Aortic smooth muscle cell (primary cell): ENCODE results near the gene CATSPERZ. TPM values are rescaled to one million over a fixed set of nuclear protein-coding genes. Genes with fewer than 3 reads are reported as not detected.

ENCODE experiments used
- total RNA-seq: library from RNA; depleted of rRNA; stranded (reverse); fragments of >200 nt; gene quantifications from 2 replicates; pipeline ENCODE4 v1.2.3, GENCODE V29; 2014

The CATSPERZ gene, protein sequence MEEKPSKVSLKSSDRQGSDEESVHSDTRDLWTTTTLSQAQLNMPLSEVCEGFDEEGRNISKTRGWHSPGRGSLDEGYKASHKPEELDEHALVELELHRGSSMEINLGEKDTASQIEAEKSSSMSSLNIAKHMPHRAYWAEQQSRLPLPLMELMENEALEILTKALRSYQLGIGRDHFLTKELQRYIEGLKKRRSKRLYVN
- total RNA-seq: 0.50 and 0.66 TPM in 2 replicates

DNA sequence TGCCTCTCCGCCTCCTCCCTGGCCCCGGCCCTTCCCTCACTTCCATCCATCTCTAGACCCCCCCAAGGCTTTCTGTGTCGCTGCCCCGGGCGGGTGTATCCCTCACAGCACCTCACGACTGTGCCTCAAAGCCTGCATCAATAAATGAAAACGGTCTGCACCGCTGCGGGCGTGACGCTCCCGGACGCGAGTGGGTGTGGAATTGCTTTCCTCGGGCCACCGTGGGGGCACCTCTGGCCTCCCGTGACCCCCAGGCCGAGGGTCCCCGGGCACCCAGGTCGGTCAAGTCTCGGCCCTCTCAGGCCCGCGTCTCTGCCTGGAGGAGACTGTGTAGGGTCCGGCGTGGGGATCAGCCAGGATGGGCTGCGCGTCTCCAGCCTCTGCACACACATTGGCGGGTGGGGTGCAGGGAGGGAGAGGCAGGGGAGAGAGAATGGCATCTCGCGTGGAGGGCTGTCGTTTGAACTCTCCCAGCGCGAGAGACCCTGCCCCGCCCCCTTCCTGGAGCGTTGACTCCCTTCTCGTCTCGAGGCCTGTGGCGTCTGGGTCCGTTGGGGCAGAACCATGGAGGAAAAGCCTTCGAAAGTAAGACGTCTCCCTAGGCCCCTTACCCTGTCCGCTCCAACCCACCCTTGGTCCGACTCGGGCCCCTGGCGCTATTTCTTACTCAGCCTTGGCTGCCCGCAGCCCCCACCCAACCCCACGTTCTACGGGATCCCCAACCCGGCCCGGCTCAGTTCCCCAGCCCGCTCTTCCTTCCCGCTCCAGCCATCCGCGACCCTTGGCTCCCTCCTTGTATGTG lies at the start of gene CATSPERZ:
Gene CATSPERZ, plus strand, starts transcription at position 512 of the 802 bp plus-strand sequence. Its CDS starts 53 bp downstream, at position 565.

DNA sequence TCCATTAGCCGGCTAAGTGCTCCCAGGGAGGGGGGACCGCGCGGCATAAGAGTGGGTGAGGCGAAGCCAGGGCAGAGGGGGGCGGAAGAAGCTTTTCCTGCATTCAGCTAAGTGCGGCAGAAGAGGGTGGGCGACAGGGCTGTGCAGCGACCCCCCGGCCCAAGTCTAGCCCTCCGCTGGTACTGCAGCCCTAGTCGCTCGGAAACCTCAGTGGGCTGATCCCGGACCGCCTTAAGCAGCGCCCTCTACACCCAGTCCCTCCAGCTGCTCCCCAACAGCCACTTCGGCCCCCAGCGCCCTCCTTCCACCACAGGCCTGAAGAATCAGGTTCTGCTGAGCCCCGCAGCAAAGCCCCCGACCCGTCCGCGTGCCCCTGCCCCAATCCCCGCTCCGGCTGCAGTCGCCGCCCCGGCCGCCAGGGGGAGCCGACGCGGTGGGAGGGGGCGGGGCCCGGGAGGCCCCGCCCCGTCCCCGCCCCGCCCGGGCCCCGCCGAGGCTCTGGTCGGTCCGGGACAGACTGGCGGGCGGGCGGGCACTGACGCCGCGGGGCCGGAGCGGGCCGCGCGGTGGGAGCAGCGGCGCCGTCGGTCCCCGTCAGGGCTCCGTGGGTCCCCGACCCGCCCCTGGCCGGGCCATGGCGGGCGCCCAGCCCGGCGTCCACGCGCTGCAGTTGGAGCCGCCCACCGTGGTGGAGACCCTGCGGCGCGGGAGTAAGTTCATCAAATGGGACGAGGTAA lies 49.0 kb upstream of the CATSPERZ start, which contains the start of gene PLCB3:
Gene PLCB3, plus strand, starts transcription at position 515 of the 737 bp plus-strand sequence. Its CDS starts 120 bp downstream, at position 635.

DNA sequence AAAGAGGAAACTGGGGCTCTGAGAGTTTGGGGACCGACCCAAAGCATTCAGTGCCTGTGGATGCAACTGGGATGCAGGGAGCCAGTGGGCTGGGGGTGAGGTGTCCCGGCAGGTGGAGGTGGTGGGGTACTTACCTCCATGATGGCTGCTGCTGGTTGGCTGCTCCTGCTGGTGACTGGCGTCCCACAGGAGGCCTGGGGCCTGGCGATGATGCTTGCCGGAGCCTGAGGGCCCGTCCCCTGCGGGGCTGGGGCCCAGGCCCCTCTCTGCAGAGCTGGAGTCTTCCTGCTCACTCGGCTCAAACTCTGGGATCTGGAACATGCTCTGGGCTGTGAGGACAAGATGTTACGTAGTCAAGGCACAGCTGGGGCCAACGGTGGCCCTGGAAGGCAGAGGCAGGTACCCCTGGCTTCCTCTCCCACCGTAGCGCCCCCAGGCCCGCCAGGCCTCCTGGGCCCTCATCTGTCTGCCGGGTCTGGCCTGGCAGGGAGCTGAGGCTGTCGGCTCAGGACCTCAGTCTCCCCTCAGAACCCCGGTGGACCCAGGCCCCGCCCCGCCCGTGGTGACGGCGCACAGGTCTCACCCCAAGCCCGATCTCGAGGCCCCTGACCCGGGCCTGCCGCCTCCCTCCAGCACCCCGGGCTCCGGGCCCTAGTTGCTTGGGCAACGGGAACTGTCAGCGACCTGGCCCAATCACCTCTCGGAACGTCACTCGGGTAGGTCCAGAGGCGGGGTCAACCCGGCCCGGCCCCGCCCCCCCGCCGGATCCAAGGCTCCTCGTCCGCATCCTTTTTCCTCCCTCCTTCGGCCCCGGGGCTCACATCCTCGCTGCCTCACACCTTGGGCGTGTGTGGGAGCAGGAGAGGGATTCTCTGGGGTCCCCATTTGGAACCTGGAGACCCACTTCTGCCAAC lies 15.9 kb upstream of the CATSPERZ start, which contains the start of gene BAD:
Gene BAD, minus strand, starts transcription at position 618 of the 914 bp plus-strand sequence. Its CDS starts 297 bp downstream, at position 321.

DNA sequence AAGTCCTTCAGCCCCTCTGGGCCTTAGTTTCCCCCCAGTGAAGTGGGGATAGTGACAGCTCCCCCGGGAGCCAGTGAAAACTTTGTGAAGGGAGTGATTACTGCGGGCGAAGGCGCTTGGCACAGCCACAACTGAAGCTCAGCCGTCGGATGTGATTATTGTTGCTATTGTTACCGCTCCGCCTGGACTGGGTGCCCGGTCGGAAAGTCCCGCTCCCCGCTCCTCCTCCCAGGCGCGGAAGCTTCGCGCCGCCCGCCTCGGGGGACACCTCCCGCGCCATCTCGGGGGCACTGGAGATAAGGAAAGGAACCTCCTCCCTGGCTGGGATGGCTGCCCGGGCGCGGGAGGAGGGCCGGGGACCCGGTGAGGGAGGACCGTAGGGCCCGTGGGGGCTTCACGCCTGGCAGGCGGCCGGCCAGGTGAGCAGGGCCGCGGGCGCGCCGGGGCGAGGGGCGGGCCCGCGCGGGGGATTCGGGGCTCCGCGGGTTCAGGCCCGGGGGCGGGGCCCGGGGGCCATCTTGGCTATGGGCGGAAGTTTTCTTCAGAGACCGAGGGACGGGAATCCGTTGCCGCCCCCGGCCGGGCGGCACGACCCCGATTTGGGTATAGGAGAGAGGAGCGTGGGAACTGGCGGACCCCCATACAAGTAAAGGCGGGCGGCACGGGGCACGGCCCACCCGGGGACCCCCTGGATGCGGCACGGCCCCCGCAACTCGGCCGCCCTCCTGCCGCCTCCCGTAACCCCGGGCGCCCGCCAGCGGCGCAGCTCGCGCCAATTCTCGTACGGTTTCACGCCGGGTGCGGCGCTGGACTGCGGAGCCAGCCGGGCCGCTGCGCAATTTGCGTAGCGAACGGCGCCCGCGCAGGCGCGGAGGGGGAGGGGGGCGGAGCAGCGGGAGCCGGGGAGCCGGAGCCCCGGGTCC lies 14.9 kb upstream of the CATSPERZ start, which contains the start of gene GPR137:
Gene GPR137, plus strand, starts transcription at position 887 of the 923 bp plus-strand sequence. CDS start 677 bp downstream, outside the sequence.

DNA sequence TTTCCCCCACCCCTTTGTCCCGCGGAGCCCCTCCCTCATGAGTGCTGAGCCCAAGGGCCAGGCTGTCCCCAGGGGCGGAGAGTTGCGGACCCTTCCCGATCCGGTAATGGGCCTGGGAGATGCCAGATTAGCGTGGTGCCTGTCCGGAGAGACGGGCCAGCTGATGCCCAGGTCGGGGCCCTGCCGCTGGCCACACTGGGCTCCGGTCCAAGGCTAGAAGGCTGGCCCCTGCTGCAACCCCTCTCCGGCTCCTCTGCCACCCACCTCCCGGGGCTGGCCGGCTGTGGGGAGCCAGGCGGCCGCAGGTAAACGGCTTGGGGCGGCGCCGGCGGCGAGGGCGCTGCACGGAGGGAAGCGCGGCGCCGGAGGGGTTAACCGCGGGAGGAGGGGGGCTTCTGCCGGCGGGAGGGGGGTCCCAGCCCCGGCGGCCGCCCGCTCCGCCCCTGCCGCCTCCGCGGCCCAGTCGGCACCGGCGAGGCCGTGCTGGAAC lies 8.9 kb upstream of the CATSPERZ start, which contains the start of gene KCNK4:
Gene KCNK4, plus strand, starts transcription at position 41 of the 490 bp plus-strand sequence. CDS start 1,717 bp downstream, outside the sequence.

DNA sequence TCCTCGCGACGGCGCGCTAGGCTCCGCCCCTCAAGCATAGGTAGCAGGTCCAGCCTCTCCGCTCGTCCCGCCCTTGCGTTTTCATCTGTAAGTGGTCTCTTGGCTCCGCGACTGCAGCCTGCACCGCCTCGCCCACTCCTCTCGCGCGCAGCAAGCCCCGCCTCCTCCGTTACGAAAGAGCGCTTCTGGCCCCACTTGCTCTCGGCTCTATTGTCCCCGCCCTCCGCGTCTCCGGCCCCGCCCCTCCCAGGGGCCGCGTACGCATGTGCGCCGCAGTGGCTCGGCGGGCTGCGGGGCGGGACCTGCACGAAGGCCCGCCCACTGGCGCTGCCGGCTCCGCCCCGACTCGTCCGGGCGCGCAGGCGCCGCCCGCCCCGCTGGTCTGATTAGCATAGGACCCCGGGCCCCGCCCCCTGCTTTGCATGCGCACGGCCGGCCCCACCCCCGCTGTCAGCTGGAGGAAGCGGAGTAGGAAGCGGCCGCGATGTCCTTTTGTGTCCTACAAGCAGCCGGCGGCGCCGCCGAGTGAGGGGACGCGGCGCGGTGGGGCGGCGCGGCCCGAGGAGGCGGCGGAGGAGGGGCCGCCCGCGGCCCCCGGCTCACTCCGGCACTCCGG lies 5.0 kb downstream of the CATSPERZ start, which contains the start of gene ESRRA:
Gene ESRRA, plus strand, starts transcription at position 450 of the 616 bp plus-strand sequence. CDS start 1,656 bp downstream, outside the sequence.

DNA sequence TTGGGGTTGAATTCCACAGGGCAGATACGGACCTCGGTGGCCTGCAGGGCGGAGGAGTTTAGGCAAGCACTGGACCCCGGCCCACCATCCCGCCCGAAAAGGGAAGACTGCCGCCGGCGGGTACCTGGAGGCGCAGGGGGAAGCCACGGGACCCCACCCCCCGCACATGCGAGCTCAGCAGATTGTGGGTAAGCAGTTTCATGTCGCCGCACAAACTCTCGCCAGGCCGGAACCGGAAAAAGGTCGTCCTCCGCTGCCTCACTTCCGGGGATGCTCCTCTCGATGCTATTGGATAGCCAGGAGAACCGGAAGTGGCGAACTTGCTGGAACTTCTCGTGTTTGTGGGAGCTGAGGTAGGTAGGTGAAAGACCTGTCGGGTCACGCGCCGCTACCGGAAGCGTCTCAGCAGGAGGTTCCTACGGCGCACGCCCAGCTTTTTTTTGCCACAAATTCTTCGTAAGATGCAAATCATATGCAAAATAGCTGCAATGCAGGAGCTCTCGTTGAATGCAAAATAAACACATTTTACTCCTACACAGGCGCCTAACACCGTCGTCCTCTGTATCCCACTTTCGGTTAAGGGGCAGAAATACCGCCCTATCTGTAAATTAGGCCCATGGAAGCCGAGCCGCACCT lies 17.3 kb downstream of the CATSPERZ start, which contains the start of gene TRMT112:
Gene TRMT112, minus strand, starts transcription at position 235 of the 636 bp plus-strand sequence. Its CDS starts 33 bp downstream, at position 202.

DNA sequence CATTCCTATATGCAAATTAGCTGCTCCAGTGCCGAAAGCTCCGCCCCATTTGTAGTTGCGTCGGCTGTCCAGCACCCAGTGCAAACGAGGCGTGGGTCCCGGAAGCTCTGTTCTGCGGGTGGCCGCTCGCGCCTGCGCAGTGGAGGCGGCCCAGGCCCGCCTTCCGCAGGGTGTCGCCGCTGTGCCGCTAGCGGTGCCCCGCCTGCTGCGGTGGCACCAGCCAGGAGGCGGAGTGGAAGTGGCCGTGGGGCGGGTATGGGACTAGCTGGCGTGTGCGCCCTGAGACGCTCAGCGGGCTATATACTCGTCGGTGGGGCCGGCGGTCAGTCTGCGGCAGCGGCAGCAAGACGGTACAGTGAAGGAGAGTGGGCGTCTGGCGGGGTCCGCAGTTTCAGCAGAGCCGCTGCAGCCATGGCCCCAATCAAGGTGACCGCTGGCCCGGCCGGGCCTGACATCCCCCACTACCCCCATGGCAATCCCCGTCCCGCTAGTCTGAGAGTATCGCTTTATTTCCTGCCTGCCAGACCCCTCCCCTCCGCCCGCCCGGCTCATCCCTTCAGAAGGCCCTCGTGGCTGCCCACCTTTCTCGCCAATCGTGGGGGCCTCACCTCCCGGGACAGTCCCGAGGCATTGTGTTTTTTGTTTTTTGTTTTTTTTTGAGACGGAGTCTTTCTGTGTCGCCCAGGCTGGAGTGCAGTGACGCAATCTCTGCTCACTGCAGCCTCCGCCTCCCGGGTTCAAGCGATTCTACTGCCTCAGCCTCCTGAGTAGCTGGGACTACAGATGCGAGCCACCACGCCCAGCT lies 18.0 kb downstream of the CATSPERZ start, which contains the start of gene PRDX5:
Gene PRDX5, plus strand, starts transcription at position 161 of the 805 bp plus-strand sequence. Its CDS starts 95 bp downstream, at position 256.

DNA sequence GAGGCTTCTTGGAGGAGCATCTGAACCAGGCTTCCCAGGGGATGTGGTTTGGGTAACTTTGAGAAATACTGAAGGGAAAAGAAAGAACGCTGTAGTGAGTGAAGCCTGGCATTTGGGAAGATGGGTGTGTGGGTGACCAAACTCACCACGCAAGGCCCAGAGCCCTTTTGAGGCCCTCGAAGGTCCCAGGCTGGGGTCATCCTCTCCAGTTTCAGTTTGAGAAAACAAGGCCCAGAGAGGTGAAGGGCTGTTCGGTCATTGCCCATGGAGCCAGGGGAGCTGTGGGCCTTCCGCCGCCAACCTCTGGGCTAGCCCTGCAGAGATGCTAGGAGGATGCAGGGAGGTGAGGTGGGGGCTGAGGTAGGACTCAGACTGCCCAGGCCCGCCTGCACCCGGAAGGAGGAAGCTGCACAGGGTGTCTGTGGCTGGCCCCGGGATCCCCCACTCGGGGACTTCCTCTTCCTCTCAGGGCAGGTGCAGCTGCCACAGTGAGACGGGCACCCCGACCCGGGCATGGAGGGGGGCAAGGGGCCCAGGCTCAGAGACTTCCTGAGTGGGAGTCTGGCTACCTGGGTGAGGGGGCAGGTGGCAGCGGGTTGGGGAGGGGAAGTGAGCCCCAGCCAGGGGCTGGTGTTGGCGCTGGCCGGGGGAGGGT lies 39.7 kb downstream of the CATSPERZ start, which contains the start of gene CCDC88B:
Gene CCDC88B, plus strand, starts transcription at position 451 of the 655 bp plus-strand sequence. Its CDS starts 63 bp downstream, at position 514.

Other genes with a start within 250 kb of the CATSPERZ start
- gene MACROD1, start 134.2 kb upstream of the CATSPERZ start, total RNA-seq: 15.5 and 19.3 TPM in 2 replicates
- gene STIP1, start 114.2 kb upstream of the CATSPERZ start, total RNA-seq: 98.2 and 140 TPM in 2 replicates
- 50.9 and 96.3 TPM in 2 replicates for gene FERMT3, start 93.6 kb upstream of the CATSPERZ start, total RNA-seq
- 32.1 and 36.1 TPM in 2 replicates for gene TRPT1, start 74.2 kb upstream of the CATSPERZ start, total RNA-seq
- 51.7 and 61.8 TPM in 2 replicates for gene NUDT22, start 74.1 kb upstream of the CATSPERZ start, total RNA-seq
- gene DNAJC4, start 69.8 kb upstream of the CATSPERZ start, total RNA-seq: 9.0 and 10.4 TPM in 2 replicates
- gene VEGFB, start 65.8 kb upstream of the CATSPERZ start, total RNA-seq: 24.6 and 39.0 TPM in 2 replicates
- 92.3 and 132 TPM in 2 replicates for gene FKBP2, start 59.3 kb upstream of the CATSPERZ start, total RNA-seq
- 336 and 439 TPM in 2 replicates for gene PPP1R14B, start 53.4 kb upstream of the CATSPERZ start, total RNA-seq
- gene PLCB3, start 48.8 kb upstream of the CATSPERZ start, total RNA-seq: 53.6 and 68.6 TPM in 2 replicates
- gene BAD, start 15.7 kb upstream of the CATSPERZ start, total RNA-seq: 65.1 and 72.4 TPM in 2 replicates
- 6.3 and 7.6 TPM in 2 replicates for gene GPR137, start 14.5 kb upstream of the CATSPERZ start, total RNA-seq
- not detected in 2 replicates for gene KCNK4, start 9.1 kb upstream of the CATSPERZ start, total RNA-seq
- 32.7 and 40.6 TPM in 2 replicates for gene ESRRA, start 5.2 kb downstream of the CATSPERZ start, total RNA-seq
- 197 and 232 TPM in 2 replicates for gene TRMT112, start 17.2 kb downstream of the CATSPERZ start, total RNA-seq
- gene PRDX5, start 17.8 kb downstream of the CATSPERZ start, total RNA-seq: 260 and 296 TPM in 2 replicates
- gene CCDC88B, start 39.8 kb downstream of the CATSPERZ start, total RNA-seq: 4.3 and 4.5 TPM in 2 replicates
- 46.5 and 53.1 TPM in 2 replicates for gene RPS6KA4, start 58.8 kb downstream of the CATSPERZ start, total RNA-seq